ENCODE measurements around the gene TBC1D4. TPM values are rescaled to one million over a fixed set of nuclear protein-coding genes. Genes with fewer than 3 reads are reported as not detected.

Gene TBC1D4
- polyA plus RNA-seq, 1 of the 3 experiments (the other 2 are of a cell fraction), result 8.8 TPM

DNA sequence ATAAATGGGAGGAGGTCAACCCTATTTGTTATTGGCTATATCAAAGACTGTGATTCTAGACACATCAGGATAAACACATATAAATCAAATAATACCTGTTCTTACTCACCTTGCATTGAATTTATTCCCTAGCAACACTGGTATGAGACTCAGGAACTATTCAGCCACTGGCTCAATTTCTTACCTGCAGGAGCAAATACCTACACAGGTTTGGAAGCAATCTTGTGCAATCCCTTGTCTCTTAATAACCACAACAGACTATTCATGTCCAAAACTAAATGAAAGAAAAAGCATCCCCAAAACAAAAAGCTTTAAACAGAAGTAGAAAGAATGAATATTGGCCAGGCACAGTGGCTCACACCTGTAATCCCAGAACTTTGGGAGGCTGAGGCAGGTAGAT is 55.5 kb downstream of the TBC1D4 start:
- DNase-seq, result no peak
- Histone ChIP-seq H3F3A (replicated peaks; ENCODE audit: insufficient read depth) (no peaks in the 10 kb centered on the region), H3K27ac (ENCODE audit: low read depth in 2 of 2, low read length in 1 of 2) (no peak overlapping the region), H3K79me2 (ENCODE audit: insufficient read depth) (peaks cover 6% of the 10 kb centered on the region; the same call in 1 of the 2 replicates), H3K9ac (no peak overlapping the region), H3K36me3 (replicated peaks in 1 of 2; ENCODE audit: control insufficient read depth in 1 of 2, insufficient read depth in 2 of 2, low read length in 1 of 2) (no peaks in the 10 kb centered on the region), H3K4me1 (ENCODE audit: control insufficient read depth in 1 of 2, insufficient read depth in 2 of 2, low read depth in 1 of 2, low read length in 1 of 2) (no peaks in the 10 kb centered on the region), H3K27me3 (ENCODE audit: insufficient read depth) (no peaks in the 10 kb centered on the region), H4K20me1 (ENCODE audit: insufficient read depth) (no peaks in the 10 kb centered on the region; the same call in 1 of the 2 replicates), H3K4me2 (no peak overlapping the region), H2AFZ (ENCODE audit: low read depth) (no peak overlapping the region), H3K9me2 (no peaks in the 10 kb centered on the region; the same call in 1 of the 2 replicates), H3K9me3 (peaks cover 3% of the 10 kb centered on the region; the same call in 1 of the 2 replicates), H3K4me3 (ENCODE audit: low read depth in 2 of 2, low read length in 1 of 2) (no peak overlapping the region)
- CTCF ChIA-PET, result interaction anchor here (2.2 kb wide), 1 partner anchor 55 kb away, joined by 7 read pairs; the partner anchor contains the start of gene TBC1D4
- TF ChIP-seq TEAD4 (IDR thresholded peaks at IDR 0.05; ENCODE audit: borderline replicate concordance, insufficient read depth), result no peak
- POLR2A ChIA-PET, result no interaction called here

- 74% methylated on average over 3 of the region's 3 CpGs for whole genome bisulfite sequencing (ENCODE audit: low lambda C conversion rate)
- Histone ChIP-seq H3K4me2 (no peak overlapping the region), H3K79me2 (ENCODE audit: insufficient read depth) (peaks cover 6% of the 10 kb centered on the region; the same call in 1 of the 2 replicates), H3K9me3 (peaks cover 3% of the 10 kb centered on the region; the same call in 1 of the 2 replicates), H3K9ac (no peak overlapping the region), H4K20me1 (ENCODE audit: insufficient read depth) (no peaks in the 10 kb centered on the region; the same call in 1 of the 2 replicates), H3K36me3 (replicated peaks in 1 of 2; ENCODE audit: control insufficient read depth in 1 of 2, insufficient read depth in 2 of 2, low read length in 1 of 2) (no peaks in the 10 kb centered on the region), H3F3A (replicated peaks; ENCODE audit: insufficient read depth) (no peaks in the 10 kb centered on the region), H3K9me2 (no peaks in the 10 kb centered on the region; the same call in 1 of the 2 replicates), H3K4me1 (ENCODE audit: control insufficient read depth in 1 of 2, insufficient read depth in 2 of 2, low read depth in 1 of 2, low read length in 1 of 2) (no peaks in the 10 kb centered on the region; a peak in 1 of 4 replicates), H2AFZ (ENCODE audit: low read depth) (no peak overlapping the region), H3K27ac (ENCODE audit: low read depth in 2 of 2, low read length in 1 of 2) (no peak overlapping the region), H3K27me3 (ENCODE audit: insufficient read depth) (no peaks in the 10 kb centered on the region), H3K4me3 (ENCODE audit: low read depth in 2 of 2, low read length in 1 of 2) (no peak overlapping the region)
- CTCF ChIA-PET, result no interaction called here
- no peak for DNase-seq
- POLR2A ChIA-PET, result no interaction called here
- TF ChIP-seq TCF12 (IDR thresholded peaks at IDR 0.05), result 0 out of 2 replicates have a peak, but pooled peaks have one; percentile 11
- TF ChIP-seq, protein P1, sequence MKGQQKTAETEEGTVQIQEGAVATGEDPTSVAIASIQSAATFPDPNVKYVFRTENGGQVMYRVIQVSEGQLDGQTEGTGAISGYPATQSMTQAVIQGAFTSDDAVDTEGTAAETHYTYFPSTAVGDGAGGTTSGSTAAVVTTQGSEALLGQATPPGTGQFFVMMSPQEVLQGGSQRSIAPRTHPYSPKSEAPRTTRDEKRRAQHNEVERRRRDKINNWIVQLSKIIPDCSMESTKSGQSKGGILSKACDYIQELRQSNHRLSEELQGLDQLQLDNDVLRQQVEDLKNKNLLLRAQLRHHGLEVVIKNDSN (IDR thresholded peaks at IDR 0.05; ENCODE audit: borderline replicate concordance, low read depth), result no peak
Measured at GRCh38 chr13:75425216-75426009, 56.6 kb downstream of the TBC1D4 start.

DNA sequence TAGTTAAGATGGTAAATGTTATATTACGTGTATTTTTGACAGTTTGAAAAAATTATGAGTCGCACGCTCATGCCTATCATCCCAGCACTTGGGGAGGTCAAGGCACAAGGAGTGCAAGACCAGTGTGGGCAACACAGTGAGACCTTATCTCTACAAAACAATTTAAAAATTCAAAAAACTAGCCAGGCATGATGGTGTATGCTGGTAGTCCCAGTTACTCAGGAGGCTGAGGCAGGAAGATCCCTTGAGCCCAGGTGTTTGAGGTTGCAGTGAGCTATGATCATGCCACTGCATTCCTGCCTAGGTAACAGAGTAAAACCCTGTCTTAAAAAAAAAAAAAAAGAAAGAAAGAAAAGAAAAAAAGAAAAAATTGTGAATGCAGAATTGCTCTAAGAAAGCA is 58.0 kb downstream of the TBC1D4 start:
- no peaks in the 10 kb centered on the region for H3K9me2 ChIP-seq
- TF ChIP-seq CHD2 (IDR thresholded peaks at IDR 0.05; ENCODE audit: low read length, partially characterized antibody), result no peak
- TF ChIP-seq REST (IDR thresholded peaks at IDR 0.05; ENCODE audit: low read depth, low read length), result no peak
- TF ChIP-seq TCF12 (IDR thresholded peaks at IDR 0.05), result no peak
- TF ChIP-seq YY1 (IDR thresholded peaks at IDR 0.05; ENCODE audit: low read depth), result no peak
- TF ChIP-seq NFIC (IDR thresholded peaks at IDR 0.05; ENCODE audit: borderline replicate concordance), result no peak
- no peak for TF ChIP-seq MEF2A (IDR thresholded peaks at IDR 0.05; ENCODE audit: borderline replicate concordance, low read depth)
- TF ChIP-seq ELF1 (IDR thresholded peaks at IDR 0.05), result no peak
- TF ChIP-seq SMC3 (IDR thresholded peaks at IDR 0.05; ENCODE audit: low read depth, low read length), result no peak
- TF ChIP-seq, protein P2, sequence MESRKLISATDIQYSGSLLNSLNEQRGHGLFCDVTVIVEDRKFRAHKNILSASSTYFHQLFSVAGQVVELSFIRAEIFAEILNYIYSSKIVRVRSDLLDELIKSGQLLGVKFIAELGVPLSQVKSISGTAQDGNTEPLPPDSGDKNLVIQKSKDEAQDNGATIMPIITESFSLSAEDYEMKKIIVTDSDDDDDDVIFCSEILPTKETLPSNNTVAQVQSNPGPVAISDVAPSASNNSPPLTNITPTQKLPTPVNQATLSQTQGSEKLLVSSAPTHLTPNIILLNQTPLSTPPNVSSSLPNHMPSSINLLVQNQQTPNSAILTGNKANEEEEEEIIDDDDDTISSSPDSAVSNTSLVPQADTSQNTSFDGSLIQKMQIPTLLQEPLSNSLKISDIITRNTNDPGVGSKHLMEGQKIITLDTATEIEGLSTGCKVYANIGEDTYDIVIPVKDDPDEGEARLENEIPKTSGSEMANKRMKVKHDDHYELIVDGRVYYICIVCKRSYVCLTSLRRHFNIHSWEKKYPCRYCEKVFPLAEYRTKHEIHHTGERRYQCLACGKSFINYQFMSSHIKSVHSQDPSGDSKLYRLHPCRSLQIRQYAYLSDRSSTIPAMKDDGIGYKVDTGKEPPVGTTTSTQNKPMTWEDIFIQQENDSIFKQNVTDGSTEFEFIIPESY (IDR thresholded peaks at IDR 0.05; ENCODE audit: borderline replicate concordance, low read depth), result no peak
- no peak for TF ChIP-seq FOXM1 (IDR thresholded peaks at IDR 0.05; ENCODE audit: low read depth)

More for the DNA sequence above, 58.0 kb downstream of the TBC1D4 start:
- Histone ChIP-seq H3K4me3 (ENCODE audit: low read depth in 2 of 2, low read length in 1 of 2) (no peak overlapping the region), H3K27ac (ENCODE audit: low read depth in 2 of 2, low read length in 1 of 2) (no peak overlapping the region), H4K20me1 (ENCODE audit: insufficient read depth) (no peaks in the 10 kb centered on the region), H3K27me3 (ENCODE audit: insufficient read depth) (no peaks in the 10 kb centered on the region), H3K36me3 (replicated peaks in 1 of 2; ENCODE audit: control insufficient read depth in 1 of 2, insufficient read depth in 2 of 2, low read length in 1 of 2) (no peaks in the 10 kb centered on the region), H3K79me2 (ENCODE audit: insufficient read depth) (peaks cover 6% of the 10 kb centered on the region; the same call in 1 of the 2 replicates), H3F3A (replicated peaks; ENCODE audit: insufficient read depth) (no peaks in the 10 kb centered on the region), H3K9me3 (peaks cover 3% of the 10 kb centered on the region; the same call in 1 of the 2 replicates), H2AFZ (ENCODE audit: low read depth) (no peak overlapping the region), H3K4me2 (no peak overlapping the region), H3K9ac (no peak overlapping the region), H3K4me1 (ENCODE audit: control insufficient read depth in 1 of 2, insufficient read depth in 2 of 2, low read depth in 1 of 2, low read length in 1 of 2) (no peaks in the 10 kb centered on the region; a peak in 1 of 4 replicates)
- ChIA-PET POLR2A (no interaction called here), CTCF (interaction anchor here (1.0 kb wide), 1 partner anchor 8 kb away, joined by 3 read pairs; no protein-coding TSS in a partner anchor)
- 95% methylated on average over 3 of the region's 3 CpGs for WGBS (ENCODE audit: low lambda C conversion rate)
- DNase-seq, result no peak

All from SK-N-SH (cell line).